ENCODE data around the gene SLC52A1.

The SLC52A1 gene

DNA sequence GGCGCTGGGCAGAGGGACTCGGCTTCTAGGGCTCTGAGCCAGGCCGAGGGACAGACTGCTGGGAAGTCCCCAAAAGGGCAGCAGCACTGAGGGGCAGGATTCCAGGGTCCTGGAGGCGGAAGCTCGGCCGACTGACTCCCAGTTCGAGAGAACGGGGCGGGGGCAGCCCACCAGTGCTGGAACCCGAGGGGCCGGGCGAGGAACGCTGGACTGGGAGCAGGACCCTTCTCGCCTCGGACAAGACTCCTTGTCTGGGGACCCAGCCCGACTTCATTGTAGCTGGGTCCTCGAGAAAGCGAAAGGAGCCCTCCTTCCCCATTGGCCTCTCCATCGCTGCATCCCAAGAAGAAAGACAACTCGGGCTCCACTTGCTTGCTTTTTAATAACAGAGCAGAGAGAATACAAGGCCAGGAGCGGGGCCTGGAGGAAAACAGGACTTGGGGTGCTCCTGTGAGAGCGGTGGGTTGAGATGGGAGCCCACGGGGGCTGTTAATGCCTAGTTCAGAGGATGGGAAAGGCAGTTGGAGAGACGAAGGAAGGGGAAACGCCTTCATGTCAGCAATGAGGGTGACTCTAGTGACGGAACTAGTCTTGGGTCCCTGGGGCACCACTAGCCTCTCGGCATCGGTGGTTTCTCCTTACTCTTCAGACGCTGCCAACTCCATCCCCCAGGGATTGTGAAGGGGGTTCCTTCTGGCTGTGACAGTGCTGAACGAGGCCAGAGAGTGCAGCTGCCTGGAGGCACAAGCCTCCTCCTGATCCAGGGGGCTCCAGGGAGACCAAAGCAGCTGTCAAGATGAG, 47.3 kb downstream of the SLC52A1 start:
- TF ChIP-seq, protein P1, sequence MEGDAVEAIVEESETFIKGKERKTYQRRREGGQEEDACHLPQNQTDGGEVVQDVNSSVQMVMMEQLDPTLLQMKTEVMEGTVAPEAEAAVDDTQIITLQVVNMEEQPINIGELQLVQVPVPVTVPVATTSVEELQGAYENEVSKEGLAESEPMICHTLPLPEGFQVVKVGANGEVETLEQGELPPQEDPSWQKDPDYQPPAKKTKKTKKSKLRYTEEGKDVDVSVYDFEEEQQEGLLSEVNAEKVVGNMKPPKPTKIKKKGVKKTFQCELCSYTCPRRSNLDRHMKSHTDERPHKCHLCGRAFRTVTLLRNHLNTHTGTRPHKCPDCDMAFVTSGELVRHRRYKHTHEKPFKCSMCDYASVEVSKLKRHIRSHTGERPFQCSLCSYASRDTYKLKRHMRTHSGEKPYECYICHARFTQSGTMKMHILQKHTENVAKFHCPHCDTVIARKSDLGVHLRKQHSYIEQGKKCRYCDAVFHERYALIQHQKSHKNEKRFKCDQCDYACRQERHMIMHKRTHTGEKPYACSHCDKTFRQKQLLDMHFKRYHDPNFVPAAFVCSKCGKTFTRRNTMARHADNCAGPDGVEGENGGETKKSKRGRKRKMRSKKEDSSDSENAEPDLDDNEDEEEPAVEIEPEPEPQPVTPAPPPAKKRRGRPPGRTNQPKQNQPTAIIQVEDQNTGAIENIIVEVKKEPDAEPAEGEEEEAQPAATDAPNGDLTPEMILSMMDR (IDR thresholded peaks at IDR 0.05; ENCODE audit: low read length, missing control alignments), result no peak
- H3K4me3 ChIP-seq (replicated peaks; ENCODE audit: low read depth, low read length), result peak overlapping the region; percentile 81
- no peak for DNase-seq (ENCODE audit: low read depth)

DNA sequence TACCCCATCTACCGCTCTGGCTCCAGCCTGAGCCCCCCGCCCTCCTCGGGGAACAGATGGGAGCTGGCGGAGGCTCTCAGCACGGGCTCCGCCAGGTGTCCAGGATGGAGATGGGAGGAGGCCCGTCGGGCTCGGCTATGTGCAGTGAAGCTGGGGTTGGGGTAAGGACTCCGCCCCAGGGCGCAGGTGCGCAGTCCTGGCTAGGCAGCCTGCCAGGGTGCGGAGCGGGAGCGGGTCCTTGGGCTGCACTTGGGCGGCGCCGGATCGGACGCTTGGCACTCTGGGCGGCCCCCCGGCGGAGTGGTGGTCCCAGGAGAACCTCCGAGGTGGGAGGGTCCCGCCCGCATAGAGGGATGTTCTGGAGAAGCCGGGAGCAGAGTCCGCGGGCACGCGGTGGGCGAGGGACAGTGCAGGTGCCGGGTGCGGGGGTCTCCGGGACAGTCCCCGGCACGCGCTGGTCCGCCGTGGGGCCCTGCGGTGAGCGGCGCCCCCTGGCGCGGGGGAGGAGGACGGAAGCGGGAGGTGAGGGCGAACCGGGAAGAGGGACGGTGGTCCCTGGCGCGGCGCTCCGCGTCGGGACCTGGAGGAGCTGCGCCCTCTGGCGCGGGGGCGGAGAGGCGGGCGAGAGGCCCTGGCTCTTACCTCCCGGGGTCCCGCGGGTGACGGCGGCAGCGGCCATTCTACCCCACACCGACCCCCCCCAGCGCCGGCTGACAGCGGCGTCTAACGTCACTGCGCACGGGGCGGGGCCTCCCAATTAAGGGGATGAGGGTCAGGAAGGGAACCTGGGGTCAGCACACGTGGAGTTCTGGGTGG, 48.1 kb downstream of the SLC52A1 start, which contains the start of gene CAMTA2:
Gene CAMTA2 (minus strand): TSS at position 725 of the 816 bp plus-strand sequence. CDS start 1,453 bp downstream, outside the sequence.
- peak; percentile 67 for DNase-seq (ENCODE audit: low read depth)
- peak within 1 kb of the TSS; percentile 81 for H3K4me3 ChIP-seq (replicated peaks; ENCODE audit: low read depth, low read length)
- TF ChIP-seq, protein P1 (IDR thresholded peaks at IDR 0.05; ENCODE audit: low read length, missing control alignments), result peak; percentile 23

DNA sequence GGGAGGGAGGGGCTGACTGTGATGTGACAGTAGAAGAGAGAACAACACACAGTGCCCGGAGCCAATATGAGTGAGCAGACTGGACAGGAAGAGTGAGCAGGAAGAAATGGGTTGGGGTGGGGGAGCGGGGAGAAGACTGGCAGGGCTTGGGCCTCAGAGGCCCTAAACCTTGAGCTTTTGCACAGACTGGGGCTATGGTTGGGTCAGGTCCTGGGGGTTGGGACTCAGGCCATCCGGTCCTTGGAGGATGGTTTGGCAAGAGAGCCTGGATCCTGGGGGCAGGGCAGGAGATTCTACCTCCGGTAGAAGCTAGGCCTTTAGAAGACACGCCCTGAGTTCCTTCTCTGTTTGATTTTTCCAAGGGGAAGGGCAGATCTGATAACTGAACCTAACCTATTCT, 48.8 kb downstream of the SLC52A1 start:
- DNase-seq (ENCODE audit: low read depth), result no peak
- TF ChIP-seq, protein P1 (IDR thresholded peaks at IDR 0.05; ENCODE audit: low read length, missing control alignments), result no peak
- peak overlapping the region; percentile 81 for H3K4me3 ChIP-seq (replicated peaks; ENCODE audit: low read depth, low read length)
